ENCODE measurements around the gene OPA1.

The OPA1 gene

DNA sequence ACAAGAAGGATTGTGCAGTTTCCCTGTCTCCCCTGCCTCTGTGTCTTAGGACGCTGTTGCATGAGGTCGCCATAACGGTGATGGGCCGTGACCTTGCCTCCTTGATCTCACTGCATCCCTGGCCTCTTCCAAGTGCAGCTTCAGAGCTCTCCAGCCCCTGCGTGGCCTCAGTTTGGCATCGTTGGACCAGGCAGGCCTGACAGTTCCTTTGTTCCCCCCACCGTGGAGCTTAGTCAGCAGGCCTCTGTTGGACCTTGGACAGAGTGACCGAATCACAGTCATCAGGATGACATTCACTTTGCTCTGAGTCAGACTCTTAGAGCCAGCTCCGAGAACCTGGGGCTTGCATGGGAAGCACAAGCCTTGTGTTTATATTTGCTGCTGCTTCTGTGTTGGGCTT lies 139.4 kb downstream of the OPA1 start:
- no peak overlapping the region for H3K9ac ChIP-seq (ENCODE audit: low read depth, low read length)
- H3K36me3 ChIP-seq (ENCODE audit: insufficient read depth, low read length) = no peaks in the 10 kb centered on the region
- H3K4me2 ChIP-seq (ENCODE audit: low read length) = no peak overlapping the region
- H3K4me1 ChIP-seq (ENCODE audit: control insufficient read depth, insufficient read depth, low read length) = no peaks in the 10 kb centered on the region
- H3K9me3 ChIP-seq (replicated peaks; ENCODE audit: low read length) = no peaks in the 10 kb centered on the region
- peaks cover 25% of the 10 kb centered on the region for H3K27me3 ChIP-seq (ENCODE audit: control insufficient read depth, insufficient read depth, low read length)
- no peak overlapping the region for H3K4me3 ChIP-seq (ENCODE audit: low read length)

DNA sequence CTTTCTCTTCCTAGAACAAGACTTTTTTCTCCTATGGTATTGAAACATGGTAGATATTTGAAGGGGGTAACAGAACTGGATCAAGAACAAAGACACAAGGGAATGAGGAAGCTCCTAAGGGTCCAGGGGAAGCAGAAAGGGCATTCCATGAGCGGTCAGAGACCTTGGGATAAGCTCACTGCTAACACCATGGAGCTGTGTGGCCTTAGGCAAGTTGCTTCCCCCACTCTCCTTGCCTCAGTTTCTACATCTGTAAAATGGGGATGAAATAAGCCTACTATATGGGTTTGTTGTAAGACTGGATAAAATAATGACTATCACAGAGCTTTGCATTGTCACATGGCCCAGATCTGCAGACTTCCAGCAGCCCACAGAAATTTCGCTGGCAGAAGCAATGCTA lies 139.8 kb downstream of the OPA1 start:
- Histone ChIP-seq H3K4me3 (ENCODE audit: low read length) (no peak overlapping the region), H3K9me3 (replicated peaks; ENCODE audit: low read length) (no peaks in the 10 kb centered on the region), H3K4me1 (ENCODE audit: control insufficient read depth, insufficient read depth, low read length) (no peaks in the 10 kb centered on the region), H3K27me3 (ENCODE audit: control insufficient read depth, insufficient read depth, low read length) (peaks cover 21% of the 10 kb centered on the region), H3K36me3 (ENCODE audit: insufficient read depth, low read length) (no peaks in the 10 kb centered on the region), H3K9ac (ENCODE audit: low read depth, low read length) (no peak overlapping the region), H3K4me2 (ENCODE audit: low read length) (no peak overlapping the region)

DNA sequence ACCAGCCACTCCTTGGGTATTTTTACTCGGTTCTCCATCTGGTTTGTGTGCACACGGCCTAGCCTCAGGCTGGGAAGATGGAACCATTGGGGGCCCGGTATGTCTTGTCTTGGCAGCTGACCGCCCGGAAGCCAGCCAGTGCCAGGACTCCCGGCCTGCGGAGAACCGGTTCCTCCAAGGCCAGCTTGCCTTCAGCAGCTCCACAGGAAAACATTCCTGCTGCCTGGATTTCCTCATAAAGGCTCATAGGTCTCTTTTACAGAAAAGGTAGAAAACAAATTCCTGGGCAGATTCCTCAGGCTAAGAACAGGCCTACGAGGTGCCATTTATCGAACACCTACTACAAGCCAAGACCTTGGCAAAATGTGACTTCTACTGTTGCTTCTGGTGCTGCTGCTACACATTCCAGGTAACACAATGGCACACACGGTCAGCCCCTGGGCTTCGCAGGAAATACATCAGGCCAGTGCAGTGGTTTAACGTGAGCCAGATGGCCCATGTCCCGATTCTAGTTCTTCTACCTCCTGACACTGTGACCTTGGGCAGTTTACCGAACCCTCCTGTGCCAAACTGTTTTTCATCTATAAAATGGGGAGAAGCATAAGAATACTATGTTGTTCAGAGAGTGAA lies 141.8 kb downstream of the OPA1 start:
- H3K4me1 ChIP-seq (ENCODE audit: control insufficient read depth, insufficient read depth, low read length) = no peaks in the 10 kb centered on the region
- H3K36me3 ChIP-seq (ENCODE audit: insufficient read depth, low read length) = no peaks in the 10 kb centered on the region
- no peak overlapping the region for H3K4me3 ChIP-seq (ENCODE audit: low read length)
- H3K4me2 ChIP-seq (ENCODE audit: low read length) = no peak overlapping the region
- H3K9ac ChIP-seq (ENCODE audit: low read depth, low read length) = no peak overlapping the region
- no peaks in the 10 kb centered on the region for H3K9me3 ChIP-seq (replicated peaks; ENCODE audit: low read length)
- H3K27me3 ChIP-seq (ENCODE audit: control insufficient read depth, insufficient read depth, low read length) = peaks cover 23% of the 10 kb centered on the region

DNA sequence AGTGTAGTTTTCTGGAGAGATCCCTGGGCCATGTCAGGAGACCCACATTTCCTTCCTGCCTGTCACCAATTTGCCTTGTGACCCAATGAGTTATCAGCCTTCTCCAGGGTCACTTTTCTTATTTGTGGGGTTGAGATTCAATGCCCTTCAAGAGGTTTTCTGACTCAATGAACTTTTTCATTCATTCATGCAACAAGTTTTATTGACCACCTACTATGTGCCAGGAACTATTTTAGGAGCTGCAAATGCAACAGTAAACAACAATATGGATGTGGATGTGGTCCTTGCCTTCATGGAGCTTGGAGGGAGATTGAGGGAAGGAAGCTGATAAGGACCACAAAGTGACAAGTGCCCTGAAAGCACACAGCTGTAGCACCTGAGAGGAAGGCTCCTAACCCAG lies 142.8 kb downstream of the OPA1 start:
- Histone ChIP-seq H3K36me3 (ENCODE audit: insufficient read depth, low read length) (no peaks in the 10 kb centered on the region), H3K9me3 (replicated peaks; ENCODE audit: low read length) (no peaks in the 10 kb centered on the region), H3K4me3 (ENCODE audit: low read length) (no peak overlapping the region), H3K4me1 (ENCODE audit: control insufficient read depth, insufficient read depth, low read length) (no peaks in the 10 kb centered on the region), H3K4me2 (ENCODE audit: low read length) (no peak overlapping the region), H3K27me3 (ENCODE audit: control insufficient read depth, insufficient read depth, low read length) (peaks cover 24% of the 10 kb centered on the region), H3K9ac (ENCODE audit: low read depth, low read length) (no peak overlapping the region)

DNA sequence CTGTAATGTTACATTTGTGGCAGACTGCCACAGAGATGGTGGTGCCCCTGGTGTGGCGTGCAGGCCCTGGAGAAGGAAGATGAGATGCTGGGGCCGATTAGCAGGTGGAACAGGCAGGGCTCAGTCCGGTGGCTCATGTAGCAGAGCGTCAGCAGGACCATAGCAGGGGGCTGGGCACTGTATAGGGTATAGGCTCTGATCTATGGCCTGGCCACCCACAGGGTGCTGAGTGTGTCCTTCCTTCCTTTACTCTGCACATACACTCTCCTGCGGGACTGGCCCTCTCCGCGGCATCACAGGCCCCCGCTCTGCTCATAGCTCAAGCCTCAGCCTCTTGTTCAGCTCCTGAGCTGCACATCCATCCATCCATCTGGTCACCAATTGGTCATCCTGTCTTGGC lies 143.6 kb downstream of the OPA1 start:
- H3K4me1 ChIP-seq (ENCODE audit: control insufficient read depth, insufficient read depth, low read length) = no peaks in the 10 kb centered on the region
- no peak overlapping the region for H3K4me2 ChIP-seq (ENCODE audit: low read length)
- H3K27me3 ChIP-seq (ENCODE audit: control insufficient read depth, insufficient read depth, low read length) = peaks cover 17% of the 10 kb centered on the region
- no peaks in the 10 kb centered on the region for H3K36me3 ChIP-seq (ENCODE audit: insufficient read depth, low read length)
- H3K9ac ChIP-seq (ENCODE audit: low read depth, low read length) = no peak overlapping the region
- H3K9me3 ChIP-seq (replicated peaks; ENCODE audit: low read length) = no peaks in the 10 kb centered on the region
- no peak overlapping the region for H3K4me3 ChIP-seq (ENCODE audit: low read length)

DNA sequence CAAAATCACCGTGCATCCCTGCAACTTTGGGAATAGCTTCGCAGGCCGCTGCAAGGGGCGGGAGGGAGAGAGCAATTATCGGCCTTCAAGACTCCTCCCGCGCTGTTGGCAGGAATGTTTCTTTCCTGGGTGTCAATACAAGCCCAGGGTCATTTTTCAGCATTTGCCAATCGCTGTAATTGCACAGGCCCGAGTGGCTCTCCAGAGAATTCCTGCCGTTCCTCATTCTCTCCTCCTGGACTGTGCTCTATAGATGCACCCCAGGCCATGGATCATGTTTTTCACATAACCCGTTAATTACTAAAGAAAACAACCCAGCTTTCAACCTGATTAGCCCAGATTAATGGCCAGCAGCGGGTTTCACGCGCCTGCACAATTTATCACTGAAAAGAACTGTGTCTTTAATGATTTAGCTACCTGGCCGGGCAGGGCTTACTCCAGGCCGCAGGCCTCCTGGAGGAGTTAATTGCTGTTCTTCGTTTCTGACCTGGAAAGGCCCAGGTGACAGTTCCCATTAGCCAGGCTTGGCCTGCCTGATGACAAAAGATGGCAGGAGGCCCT lies 144.3 kb downstream of the OPA1 start:
- Histone ChIP-seq H3K4me1 (ENCODE audit: control insufficient read depth, insufficient read depth, low read length) (no peaks in the 10 kb centered on the region), H3K4me2 (ENCODE audit: low read length) (no peak overlapping the region), H3K9ac (ENCODE audit: low read depth, low read length) (no peak overlapping the region), H3K27me3 (ENCODE audit: control insufficient read depth, insufficient read depth, low read length) (peaks cover 17% of the 10 kb centered on the region), H3K4me3 (ENCODE audit: low read length) (no peak overlapping the region), H3K9me3 (replicated peaks; ENCODE audit: low read length) (no peaks in the 10 kb centered on the region), H3K36me3 (ENCODE audit: insufficient read depth, low read length) (no peaks in the 10 kb centered on the region)

DNA sequence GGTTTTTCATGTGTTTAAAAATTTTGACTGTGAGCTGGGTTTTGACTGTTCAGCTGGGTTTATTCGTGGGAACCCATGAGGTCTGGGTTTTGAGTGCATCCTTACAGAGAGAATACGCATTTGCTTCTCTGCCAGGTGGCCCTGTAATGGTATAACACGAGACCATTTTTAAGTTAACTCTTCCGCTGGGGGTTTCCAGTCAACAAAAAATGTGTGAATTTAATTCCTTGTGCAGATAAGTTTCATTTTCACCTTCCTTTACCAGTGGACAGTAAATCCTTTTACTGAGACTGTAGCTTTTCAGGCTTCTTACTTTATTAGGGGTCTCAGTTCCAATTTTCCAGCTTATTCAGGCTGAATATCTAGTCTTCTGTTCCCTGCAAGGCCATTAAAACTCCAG lies 149.6 kb downstream of the OPA1 start:
- Histone ChIP-seq H3K27me3 (ENCODE audit: control insufficient read depth, insufficient read depth, low read length) (peaks cover 24% of the 10 kb centered on the region), H3K9ac (ENCODE audit: low read depth, low read length) (no peak overlapping the region), H3K4me3 (ENCODE audit: low read length) (no peak overlapping the region), H3K4me2 (ENCODE audit: low read length) (no peak overlapping the region), H3K4me1 (ENCODE audit: control insufficient read depth, insufficient read depth, low read length) (no peaks in the 10 kb centered on the region), H3K9me3 (replicated peaks; ENCODE audit: low read length) (no peaks in the 10 kb centered on the region), H3K36me3 (ENCODE audit: insufficient read depth, low read length) (no peaks in the 10 kb centered on the region)

DNA sequence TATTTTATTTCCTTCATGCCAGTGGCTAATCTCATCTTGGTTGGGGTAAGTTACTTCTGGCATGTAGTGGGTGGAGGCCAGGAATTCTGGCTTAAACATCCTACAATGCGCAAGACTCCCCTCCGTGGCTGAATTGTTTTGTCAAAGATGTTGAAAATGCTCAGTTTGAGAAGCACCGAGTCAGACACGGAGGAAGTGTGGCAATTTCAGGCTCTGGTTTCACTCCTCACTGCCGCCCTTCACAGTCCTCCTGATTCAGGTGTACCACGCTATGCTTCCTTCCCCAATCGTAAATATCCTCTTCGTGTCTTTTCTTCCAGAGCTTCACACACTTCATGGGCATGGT lies 150.7 kb downstream of the OPA1 start:
- Histone ChIP-seq H3K4me1 (ENCODE audit: control insufficient read depth, insufficient read depth, low read length) (no peaks in the 10 kb centered on the region), H3K36me3 (ENCODE audit: insufficient read depth, low read length) (no peaks in the 10 kb centered on the region), H3K4me3 (ENCODE audit: low read length) (no peak overlapping the region), H3K9ac (ENCODE audit: low read depth, low read length) (no peak overlapping the region), H3K4me2 (ENCODE audit: low read length) (no peak overlapping the region), H3K9me3 (replicated peaks; ENCODE audit: low read length) (no peaks in the 10 kb centered on the region), H3K27me3 (ENCODE audit: control insufficient read depth, insufficient read depth, low read length) (peaks cover 24% of the 10 kb centered on the region)

DNA sequence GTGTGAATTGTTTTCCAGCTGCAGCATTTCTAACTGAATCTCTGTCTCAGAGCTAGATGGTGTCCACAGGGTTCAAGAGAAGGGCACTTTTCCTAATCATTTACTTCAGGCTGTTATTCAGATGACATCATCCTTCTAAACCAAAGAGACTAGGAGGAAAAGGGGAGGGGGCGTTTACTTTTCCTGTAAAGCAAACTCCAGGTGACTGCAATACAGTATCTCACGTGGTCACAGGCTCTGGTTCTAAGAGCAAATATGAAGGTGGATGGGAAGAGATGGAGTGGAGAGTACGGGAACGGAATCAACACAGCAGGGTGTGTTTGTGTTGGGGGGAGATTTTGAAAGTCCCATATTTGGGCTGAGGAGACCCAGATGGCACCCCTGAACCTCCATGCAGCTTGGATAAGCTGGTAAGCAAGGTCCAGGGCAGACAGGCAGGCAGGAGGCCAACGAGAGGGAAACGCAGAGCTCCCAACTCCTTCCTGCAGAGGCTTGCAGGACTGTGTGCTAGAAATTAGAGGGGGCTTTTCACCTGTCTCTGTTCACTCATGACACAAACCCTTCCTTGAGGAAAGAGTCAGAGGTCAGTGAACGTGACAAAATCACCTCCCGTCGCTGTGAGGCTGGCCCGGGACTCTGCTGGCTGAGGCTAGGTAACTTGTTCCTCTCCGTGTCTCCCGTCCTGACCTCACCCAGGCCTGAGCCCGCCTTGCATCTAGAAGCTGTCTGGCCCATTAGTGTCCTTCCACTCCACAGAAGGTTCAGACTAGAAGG lies 151.2 kb downstream of the OPA1 start:
- Histone ChIP-seq H3K4me1 (ENCODE audit: control insufficient read depth, insufficient read depth, low read length) (no peaks in the 10 kb centered on the region), H3K9me3 (replicated peaks; ENCODE audit: low read length) (no peaks in the 10 kb centered on the region), H3K36me3 (ENCODE audit: insufficient read depth, low read length) (no peaks in the 10 kb centered on the region), H3K4me3 (ENCODE audit: low read length) (no peak overlapping the region), H3K27me3 (ENCODE audit: control insufficient read depth, insufficient read depth, low read length) (peaks cover 24% of the 10 kb centered on the region), H3K4me2 (ENCODE audit: low read length) (no peak overlapping the region), H3K9ac (ENCODE audit: low read depth, low read length) (no peak overlapping the region)

DNA sequence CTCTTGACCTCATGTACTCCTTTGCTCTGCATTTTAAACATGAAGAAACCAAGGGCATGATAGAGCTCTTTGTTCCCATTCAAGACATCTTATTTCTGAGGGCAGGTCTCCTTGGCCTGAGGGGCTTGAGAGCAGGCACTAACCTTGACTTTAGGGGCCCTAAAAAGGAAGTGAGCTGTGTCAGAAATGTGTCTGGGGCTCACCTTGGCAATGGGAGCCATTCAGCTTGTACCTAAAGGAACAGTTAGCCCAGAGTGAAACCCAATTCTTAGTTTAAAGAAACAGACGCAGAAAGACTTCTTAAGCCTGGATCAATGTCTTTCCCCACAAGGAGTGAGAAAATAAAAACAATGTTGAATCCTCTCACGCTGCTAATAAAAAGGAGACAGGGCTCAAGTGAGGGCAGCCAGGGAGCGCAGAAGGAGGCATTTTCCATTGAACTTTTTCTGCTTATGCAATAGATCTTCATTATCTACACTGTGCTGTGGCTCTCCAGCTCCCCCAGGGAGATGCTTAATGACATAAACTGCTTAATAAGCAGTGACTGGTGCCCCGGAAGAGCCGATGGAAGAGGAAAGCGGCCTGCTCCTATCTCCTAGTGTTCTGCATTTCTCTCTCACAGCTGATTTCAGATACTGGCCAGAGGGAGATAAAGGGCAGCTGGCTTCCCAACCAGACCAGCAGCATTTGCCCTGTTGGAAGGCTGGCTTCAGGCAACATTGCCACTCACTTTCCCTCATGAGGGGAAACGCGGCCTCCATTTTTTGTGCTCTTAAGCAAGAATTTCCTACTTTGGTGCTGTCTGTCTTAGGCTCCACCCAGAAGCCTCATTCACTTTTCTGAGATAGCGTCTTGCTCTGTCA lies 152.0 kb downstream of the OPA1 start:
- no peak overlapping the region for H3K4me3 ChIP-seq (ENCODE audit: low read length)
- H3K36me3 ChIP-seq (ENCODE audit: insufficient read depth, low read length) = no peaks in the 10 kb centered on the region
- no peaks in the 10 kb centered on the region for H3K4me1 ChIP-seq (ENCODE audit: control insufficient read depth, insufficient read depth, low read length)
- H3K4me2 ChIP-seq (ENCODE audit: low read length) = no peak overlapping the region
- no peak overlapping the region for H3K9ac ChIP-seq (ENCODE audit: low read depth, low read length)
- no peaks in the 10 kb centered on the region for H3K9me3 ChIP-seq (replicated peaks; ENCODE audit: low read length)
- peaks cover 18% of the 10 kb centered on the region for H3K27me3 ChIP-seq (ENCODE audit: control insufficient read depth, insufficient read depth, low read length)

DNA sequence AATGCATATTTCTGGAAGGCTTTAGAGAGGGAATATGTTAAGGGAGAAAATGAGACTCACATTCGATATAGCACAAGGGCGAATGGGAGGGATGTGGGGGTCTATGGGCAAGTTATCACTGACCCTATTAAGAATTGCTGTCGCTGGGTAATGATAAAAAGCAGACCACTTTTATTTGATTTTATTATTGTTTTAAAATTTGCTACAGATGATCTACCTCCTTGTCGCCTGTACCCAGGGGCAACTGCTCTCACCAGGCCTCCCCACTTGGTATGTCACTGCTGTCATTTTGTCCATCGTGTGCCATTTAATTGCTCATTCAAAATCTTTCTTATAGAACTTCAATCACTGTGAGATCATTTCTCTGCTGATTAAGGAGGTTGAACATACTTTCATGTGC lies 153.8 kb downstream of the OPA1 start:
- Histone ChIP-seq H3K4me3 (ENCODE audit: low read length) (no peak overlapping the region), H3K36me3 (ENCODE audit: insufficient read depth, low read length) (no peaks in the 10 kb centered on the region), H3K4me1 (ENCODE audit: control insufficient read depth, insufficient read depth, low read length) (no peaks in the 10 kb centered on the region), H3K27me3 (ENCODE audit: control insufficient read depth, insufficient read depth, low read length) (peaks cover 21% of the 10 kb centered on the region), H3K9me3 (replicated peaks; ENCODE audit: low read length) (no peaks in the 10 kb centered on the region), H3K9ac (ENCODE audit: low read depth, low read length) (no peak overlapping the region), H3K4me2 (ENCODE audit: low read length) (no peak overlapping the region)

All from skeletal muscle satellite cell (primary cell).